SK-N-SH treated with all-trans-retinoic acid at 6 μM for 48 hours (cell line): Measurements from ENCODE around the gene GRK4.

Experiments used
- ATAC-seq: fragments of 200-7000 bp; cut with Tn5 transposase; 3 replicates; pipeline ENCODE4 v1.9.1; 2020; ENCODE audit warnings: mild to moderate bottlenecking, moderate library complexity
- ARNTL ChIP-seq: fragments of 450-650 bp; formaldehyde crosslinking; IDR thresholded peaks from 2 replicates; pipeline ENCODE4 v1.5.0; 2020; ENCODE audit warnings: low read depth, mild to moderate bottlenecking, moderate library complexity, borderline replicate concordance
- BACH2 ChIP-seq: fragments of 250-450 bp; sonication (Bioruptor Pico); IDR thresholded peaks from 2 replicates; pipeline ENCODE4 v1.9.0; 2021; ENCODE audit warnings: mild to moderate bottlenecking, borderline replicate concordance
- CREB5 ChIP-seq: fragments of 250-450 bp; sonication (Bioruptor Pico); IDR thresholded peaks from 2 replicates; pipeline ENCODE4 v1.5.1; 2020; ENCODE audit warnings: low read depth, mild to moderate bottlenecking, moderate library complexity
- CSDC2 ChIP-seq: fragments of 250-450 bp; sonication (Bioruptor Pico); IDR thresholded peaks from 2 replicates; pipeline ENCODE4 v1.5.0; 2020; ENCODE audit warnings: mild to moderate bottlenecking, moderate library complexity
- CSRNP3 ChIP-seq: fragments of 250-450 bp; sonication (Bioruptor Pico); IDR thresholded peaks from 2 replicates; pipeline ENCODE4 v1.5.1; 2021; ENCODE audit warnings: mild to moderate bottlenecking, moderate library complexity
- ESRRG ChIP-seq: fragments of 250-450 bp; sonication (Bioruptor Pico); IDR thresholded peaks from 2 replicates; pipeline ENCODE4 v1.6.1; 2021; ENCODE audit warnings: mild to moderate bottlenecking
- GLIS3 ChIP-seq: fragments of 250-450 bp; sonication (Bioruptor Pico); IDR thresholded peaks from 2 replicates; pipeline ENCODE4 v1.5.0; 2020; ENCODE audit warnings: mild to moderate bottlenecking, moderate library complexity
- ISL1 ChIP-seq: fragments of 250-450 bp; sonication (Bioruptor Pico); IDR thresholded peaks from 2 replicates; pipeline ENCODE4 v2.1.2; 2022; ENCODE audit warnings: mild to moderate bottlenecking, moderate library complexity
- PATZ1 ChIP-seq: fragments of 250-450 bp; sonication (Bioruptor Pico); IDR thresholded peaks from 2 replicates; pipeline ENCODE4 v1.8.0; 2020; ENCODE audit warnings: mild to moderate bottlenecking, moderate library complexity, borderline replicate concordance
- POU6F1 ChIP-seq: fragments of 250-450 bp; sonication (Bioruptor Pico); IDR thresholded peaks from 2 replicates; pipeline ENCODE4 v1.8.0; 2021; ENCODE audit warnings: low read depth, mild to moderate bottlenecking, moderate library complexity, borderline replicate concordance
- PPARA ChIP-seq: fragments of 250-450 bp; sonication (Bioruptor Pico); IDR thresholded peaks from 2 replicates; pipeline ENCODE4 v1.5.0; 2020; ENCODE audit warnings: mild to moderate bottlenecking, borderline replicate concordance
- RARB ChIP-seq: fragments of 250-450 bp; sonication (Bioruptor Pico); IDR thresholded peaks from 2 replicates; pipeline ENCODE4 v1.8.0; 2021; ENCODE audit warnings: mild to moderate bottlenecking, moderate library complexity
- SNAI2 ChIP-seq: fragments of 250-450 bp; sonication (Bioruptor Pico); IDR thresholded peaks from 2 replicates; pipeline ENCODE4 v1.5.0; 2020; ENCODE audit warnings: mild to moderate bottlenecking, moderate library complexity
- TCF4 ChIP-seq: fragments of 250-450 bp; sonication (Bioruptor Pico); IDR thresholded peaks from 2 replicates; pipeline ENCODE4 v1.8.0; 2021; ENCODE audit warnings: mild to moderate bottlenecking, moderate library complexity, borderline replicate concordance
- TOX ChIP-seq: fragments of 250-450 bp; sonication (Bioruptor Pico); IDR thresholded peaks from 2 replicates; pipeline ENCODE4 v1.8.0; 2021; ENCODE audit warnings: mild to moderate bottlenecking, moderate library complexity, borderline replicate concordance
- TSHZ2 ChIP-seq: fragments of 250-450 bp; sonication (Bioruptor Pico); IDR thresholded peaks from 2 replicates; pipeline ENCODE4 v1.5.0; 2020; ENCODE audit warnings: mild to moderate bottlenecking, moderate library complexity
- ZC3H10 ChIP-seq: fragments of 250-450 bp; sonication (Bioruptor Pico); IDR thresholded peaks from 2 replicates; pipeline ENCODE4 v1.5.1; 2021; ENCODE audit warnings: mild to moderate bottlenecking, moderate library complexity
- ZFP3 ChIP-seq: fragments of 250-450 bp; sonication (Bioruptor Pico); IDR thresholded peaks from 2 replicates; pipeline ENCODE4 v1.5.0; 2020; ENCODE audit warnings: mild to moderate bottlenecking, moderate library complexity
- ZFP30 ChIP-seq: fragments of 450-650 bp; formaldehyde crosslinking; IDR thresholded peaks from 2 replicates; pipeline ENCODE4 v1.5.0; 2022; ENCODE audit warnings: mild to moderate bottlenecking, moderate library complexity
- ZNF70 ChIP-seq: fragments of 450-650 bp; formaldehyde crosslinking; IDR thresholded peaks from 2 replicates; pipeline ENCODE4 v1.5.0; 2020; ENCODE audit warnings: mild to moderate bottlenecking, moderate library complexity
- ZNF8 ChIP-seq: fragments of 450-650 bp; formaldehyde crosslinking; IDR thresholded peaks from 2 replicates; pipeline ENCODE4 v1.5.0; 2020; ENCODE audit warnings: mild to moderate bottlenecking, moderate library complexity

Gene GRK4

GRCh38 chr4:3030566-3031356 is 67.4 kb downstream of the GRK4 start:
- no peak for ATAC-seq
- no peak for TF ChIP-seq CREB5 (CRISPR knock-in tag)
- no peak for TF ChIP-seq GLIS3 (CRISPR knock-in tag)
- no peak for TF ChIP-seq SNAI2 (CRISPR knock-in tag)
- TF ChIP-seq PPARA = no peak
- no peak for TF ChIP-seq ZFP30
- no peak for TF ChIP-seq ZFP3 (CRISPR knock-in tag)
- no peak for TF ChIP-seq POU6F1 (CRISPR knock-in tag)
- no peak for TF ChIP-seq BACH2 (CRISPR knock-in tag)
- TF ChIP-seq ZNF70 = no peak
- no peak for TF ChIP-seq ESRRG (CRISPR knock-in tag)
- no peak for TF ChIP-seq RARB
- TF ChIP-seq, all 23 proteins: peak for 0

GRCh38 chr4:3031357-3032082 is 68.1 kb downstream of the GRK4 start:
- ATAC-seq = peak; percentile 34; the same call in 2 of the 3 replicates
- no peak for TF ChIP-seq PPARA
- TF ChIP-seq TSHZ2 = no peak
- no peak for TF ChIP-seq CSRNP3 (CRISPR knock-in tag)
- TF ChIP-seq ISL1 (CRISPR knock-in tag) = no peak
- no peak for TF ChIP-seq GLIS3 (CRISPR knock-in tag)
- TF ChIP-seq TOX (CRISPR knock-in tag) = no peak
- no peak for TF ChIP-seq ARNTL (CRISPR knock-in tag)
- TF ChIP-seq ZNF70 = no peak
- TF ChIP-seq BACH2 (CRISPR knock-in tag) = no peak
- TF ChIP-seq ZNF8 (CRISPR knock-in tag) = no peak

- ATAC-seq = no peak
- TF ChIP-seq SNAI2 (CRISPR knock-in tag) (no peak), ARNTL (CRISPR knock-in tag) (no peak), PPARA (no peak), PATZ1 (CRISPR knock-in tag) (no peak), RARB (no peak), CSDC2 (no peak), ZFP3 (CRISPR knock-in tag) (no peak), TCF4 (CRISPR knock-in tag) (no peak), TSHZ2 (no peak), BACH2 (CRISPR knock-in tag) (no peak), CSRNP3 (CRISPR knock-in tag) (no peak), ZC3H10 (CRISPR knock-in tag) (no peak), TOX (CRISPR knock-in tag) (no peak), ZNF70 (no peak), GLIS3 (CRISPR knock-in tag) (no peak), ZFP30 (no peak)
Measured at GRCh38 chr4:3034231-3034630, 70.9 kb downstream of the GRK4 start.
